HUES64 (cell line): ENCODE data around the gene CXXC5.

ENCODE experiments used
- H3K27ac ChIP-seq: 2 replicates; pipeline ENCODE4 v1.7.0; 2013; ENCODE audit warnings: low read depth, low read length, inconsistent platforms
- H3K27me3 ChIP-seq: 2 replicates; pipeline ENCODE4 v1.6.1; 2013; ENCODE audit warnings: mild to moderate bottlenecking, low read length; ENCODE audit not compliant: insufficient read depth
- H3K36me3 ChIP-seq: 2 replicates; pipeline ENCODE4 v1.6.1; 2013; ENCODE audit warnings: mild to moderate bottlenecking, low read length; ENCODE audit not compliant: insufficient read depth
- H3K4me1 ChIP-seq: 2 replicates; pipeline ENCODE4 v1.6.1; 2013; ENCODE audit warnings: mild to moderate bottlenecking, low read length, moderate library complexity; ENCODE audit not compliant: insufficient read depth
- H3K4me3 ChIP-seq: 2 replicates; pipeline ENCODE4 v1.5.1; 2013; ENCODE audit warnings: mild to moderate bottlenecking, low read length, moderate library complexity
- H3K9ac ChIP-seq: 2 replicates; pipeline ENCODE4 v1.6.1; 2013; ENCODE audit warnings: mild to moderate bottlenecking, low read depth, low read length
- H3K9me3 ChIP-seq: 2 replicates; pipeline ENCODE4 v1.6.1; 2013; ENCODE audit warnings: low read depth, low read length; ENCODE audit not compliant: insufficient read depth
- WGBS: fragments of 150-250, 120-280 bp; methylation state at CpG from one replicate; pipeline ENCODE4 v1.1.7; 2013; ENCODE audit warnings: missing lambda C conversion rate; 5-methylcytosine and 5-hydroxymethylcytosine counted together

CXXC5 gene

DNA sequence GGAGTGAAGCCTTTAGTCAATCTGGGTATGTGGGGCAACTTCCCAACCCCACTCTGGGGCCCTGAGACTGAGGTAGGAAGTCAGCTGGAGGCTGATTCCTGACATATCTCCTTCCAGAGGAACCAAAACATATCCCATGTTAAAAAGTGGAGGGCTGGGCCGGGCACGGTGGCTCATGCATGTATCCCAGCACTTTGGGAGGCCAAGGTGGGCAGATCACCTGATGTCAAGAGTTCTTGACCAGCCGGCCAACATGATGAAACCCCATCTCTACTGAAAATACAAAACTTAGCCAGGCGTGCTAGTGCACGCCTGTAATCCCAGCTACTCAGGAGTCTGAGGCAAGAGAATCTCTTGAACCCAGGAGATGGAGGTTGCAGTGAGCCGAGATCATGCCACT, 44.0 kb downstream of the CXXC5 start:
- Histone ChIP-seq H3K27me3 (no peaks in the 10 kb centered on the region), H3K9ac (no peak overlapping the region), H3K36me3 (peaks cover 2% of the 10 kb centered on the region; the same call in 1 of the 2 replicates), H3K4me3 (no peak overlapping the region), H3K4me1 (peaks cover 44% of the 10 kb centered on the region), H3K9me3 (no peaks in the 10 kb centered on the region), H3K27ac (no peak overlapping the region)
- 88% methylated on average over 6 of the region's 6 CpGs for WGBS

DNA sequence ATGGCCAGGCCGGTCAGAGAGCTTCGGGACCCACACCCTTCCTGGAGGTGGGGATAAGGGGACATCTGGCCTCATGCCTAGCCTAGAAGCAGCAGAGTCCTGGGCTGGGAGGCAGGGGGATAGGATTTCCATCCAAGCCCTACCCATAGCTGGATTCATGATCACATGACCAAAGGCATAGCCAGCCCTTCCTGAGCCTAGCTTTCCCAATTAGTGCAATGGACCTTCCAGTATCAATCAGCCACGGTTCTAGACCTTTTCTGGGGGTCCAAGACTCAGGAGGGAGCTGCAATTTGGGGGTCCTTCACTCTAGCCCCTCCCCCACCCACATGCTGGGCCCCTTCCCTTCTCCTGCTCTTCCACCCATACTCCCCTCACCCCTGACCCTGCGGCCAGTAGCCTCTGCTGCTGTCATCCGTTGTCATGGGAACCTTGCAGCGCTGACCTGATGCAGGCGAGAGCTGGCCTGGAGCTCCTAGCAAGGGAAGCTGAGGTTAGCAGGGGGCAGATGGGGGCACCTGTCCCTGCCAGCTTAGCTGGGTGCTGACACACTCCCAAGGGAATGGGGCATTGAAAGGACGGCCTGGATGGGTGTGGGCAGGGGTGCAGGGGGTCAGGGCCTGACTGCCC, 44.6 kb downstream of the CXXC5 start:
- Histone ChIP-seq H3K9me3 (no peaks in the 10 kb centered on the region), H3K4me1 (peaks cover 42% of the 10 kb centered on the region), H3K36me3 (no peaks in the 10 kb centered on the region), H3K4me3 (no peak overlapping the region), H3K27me3 (no peaks in the 10 kb centered on the region; the same call in 1 of the 2 replicates), H3K27ac (no peak overlapping the region), H3K9ac (no peak overlapping the region)
- WGBS: 66% methylated on average over 8 of the region's 8 CpGs

- Histone ChIP-seq H3K36me3 (no peaks in the 10 kb centered on the region), H3K4me1 (peaks cover 41% of the 10 kb centered on the region), H3K27ac (no peak overlapping the region), H3K4me3 (no peak overlapping the region), H3K9me3 (no peaks in the 10 kb centered on the region), H3K27me3 (no peaks in the 10 kb centered on the region; the same call in 1 of the 2 replicates), H3K9ac (no peak overlapping the region)
- 91% methylated on average over 3 of the region's 3 CpGs for WGBS
These were observed 45.7 kb downstream of the CXXC5 start for GRCh38 chr5:139693676-139694364.

GRCh38 chr5:139694556-139695177, 46.5 kb downstream of the CXXC5 start:
- H3K4me3 ChIP-seq: no peak overlapping the region
- H3K27ac ChIP-seq: no peak overlapping the region
- no peaks in the 10 kb centered on the region; the same call in 1 of the 2 replicates for H3K27me3 ChIP-seq
- peaks cover 38% of the 10 kb centered on the region for H3K4me1 ChIP-seq
- H3K9ac ChIP-seq: no peak overlapping the region
- no peaks in the 10 kb centered on the region for H3K9me3 ChIP-seq
- H3K36me3 ChIP-seq: no peaks in the 10 kb centered on the region
- WGBS: 89% methylated on average over 1 of the region's 1 CpG

DNA sequence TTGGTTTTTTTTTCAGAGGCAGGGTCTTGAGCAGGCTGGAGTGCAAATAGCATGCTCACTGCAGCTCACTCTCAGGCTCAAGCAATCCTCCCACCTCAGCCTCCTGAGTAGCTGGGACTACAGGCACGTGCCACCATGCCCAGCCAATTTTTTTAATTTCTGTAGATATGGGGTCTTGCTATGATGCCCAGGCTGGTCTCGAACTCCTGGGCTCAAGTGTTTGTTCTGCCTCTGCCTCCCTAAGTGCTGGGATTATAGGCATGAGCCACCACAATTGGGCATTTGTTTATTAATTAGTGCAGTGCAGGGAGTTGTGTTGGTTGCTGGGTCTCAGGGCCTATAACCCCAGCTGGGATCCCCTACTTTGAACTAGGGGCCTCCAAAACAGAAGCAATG, 47.0 kb downstream of the CXXC5 start:
- 95% methylated on average over 2 of the region's 2 CpGs for WGBS
- no peaks in the 10 kb centered on the region for H3K9me3 ChIP-seq

DNA sequence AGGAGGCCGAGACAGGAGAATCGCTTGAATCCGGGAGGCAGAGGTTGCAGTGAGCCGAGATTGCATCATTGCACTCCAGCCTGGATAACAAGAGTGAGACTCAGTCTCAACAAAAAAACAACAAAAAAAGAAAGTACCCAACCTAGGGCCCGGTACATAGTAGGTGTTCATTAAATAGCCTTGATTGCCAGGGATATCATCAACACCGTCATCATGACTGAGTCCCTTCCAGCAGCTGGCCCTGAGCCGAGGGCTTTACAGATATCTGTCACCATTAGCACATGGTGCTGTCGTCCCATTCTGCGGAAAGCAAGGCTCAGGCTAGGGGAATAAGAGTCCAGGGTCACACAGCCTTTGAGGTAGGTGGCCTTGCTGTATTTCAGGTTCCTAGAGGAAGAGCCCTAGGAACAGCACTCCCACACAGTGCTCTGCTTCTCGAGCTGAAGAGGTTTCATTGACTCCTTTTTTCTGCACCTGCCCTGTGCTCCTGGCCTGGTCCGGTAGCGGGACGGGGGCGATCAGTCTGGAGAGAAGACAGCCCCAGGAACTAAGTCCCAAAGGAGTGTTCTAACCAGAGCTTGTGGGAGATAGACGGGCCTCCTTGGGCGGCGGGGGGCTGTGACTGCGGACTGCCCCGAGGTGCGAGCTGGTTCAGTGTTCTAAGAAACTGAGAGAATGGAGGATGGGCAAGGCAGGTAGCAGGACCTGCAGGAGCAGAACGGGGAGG, 48.2 kb downstream of the CXXC5 start:
- Histone ChIP-seq H3K9ac (peak overlapping the region; percentile 48; the same call in 1 of the 2 replicates), H3K9me3 (no peaks in the 10 kb centered on the region), H3K4me3 (peak overlapping the region; percentile 47), H3K27ac (peak overlapping the region; percentile 91), H3K36me3 (no peaks in the 10 kb centered on the region), H3K4me1 (peaks cover 40% of the 10 kb centered on the region), H3K27me3 (no peaks in the 10 kb centered on the region; the same call in 1 of the 2 replicates)
- WGBS: 35% methylated on average over 21 of the region's 21 CpGs

More for the DNA sequence above, 47.0 kb downstream of the CXXC5 start:
- Histone ChIP-seq H3K27me3 (no peaks in the 10 kb centered on the region; the same call in 1 of the 2 replicates), H3K4me3 (no peak overlapping the region), H3K36me3 (no peaks in the 10 kb centered on the region), H3K9ac (no peak overlapping the region), H3K4me1 (peaks cover 33% of the 10 kb centered on the region), H3K27ac (no peak overlapping the region)

- Histone ChIP-seq H3K4me1 (peaks cover 44% of the 10 kb centered on the region), H3K9ac (peak overlapping the region; percentile 76), H3K36me3 (no peaks in the 10 kb centered on the region), H3K9me3 (no peaks in the 10 kb centered on the region), H3K27ac (peak overlapping the region; percentile 91), H3K27me3 (no peaks in the 10 kb centered on the region; the same call in 1 of the 2 replicates), H3K4me3 (peak overlapping the region; percentile 47)
- WGBS: 2% methylated on average over 55 of the region's 55 CpGs
These were observed 48.9 kb downstream of the CXXC5 start for GRCh38 chr5:139696894-139697658.

- H3K4me3 ChIP-seq: no peak overlapping the region
- H3K27ac ChIP-seq: peak overlapping the region; percentile 17; the same call in 1 of the 2 replicates
- no peak overlapping the region; the same call in 1 of the 2 replicates for H3K9ac ChIP-seq
- H3K4me1 ChIP-seq: peaks cover 34% of the 10 kb centered on the region
- WGBS: 5% methylated on average over 13 of the region's 13 CpGs
- H3K27me3 ChIP-seq: no peaks in the 10 kb centered on the region; the same call in 1 of the 2 replicates
- H3K36me3 ChIP-seq: no peaks in the 10 kb centered on the region
- no peaks in the 10 kb centered on the region for H3K9me3 ChIP-seq
These were observed 50.5 kb downstream of the CXXC5 start for GRCh38 chr5:139698490-139699146.

DNA sequence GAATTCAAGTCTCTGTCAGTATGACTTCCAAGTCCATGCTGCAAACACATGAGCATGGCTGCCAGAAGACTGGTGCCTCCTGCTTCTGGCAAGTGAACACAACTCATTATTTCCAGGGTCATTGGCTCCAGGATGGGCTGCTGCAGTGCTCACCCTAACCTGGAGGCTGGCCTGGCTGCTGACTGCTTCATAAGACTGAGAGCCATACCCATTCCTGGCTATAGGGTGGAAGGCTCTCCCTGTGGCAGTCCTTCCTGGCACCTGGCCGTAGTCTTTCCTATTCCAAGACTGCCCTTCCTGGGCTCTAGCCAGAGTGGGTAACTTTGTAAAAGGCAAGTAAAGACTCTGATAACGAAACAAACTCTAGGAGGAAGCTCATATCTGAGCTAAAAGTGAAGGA, 51.2 kb downstream of the CXXC5 start:
- Histone ChIP-seq H3K4me1 (peaks cover 34% of the 10 kb centered on the region), H3K9me3 (no peaks in the 10 kb centered on the region), H3K9ac (no peak overlapping the region), H3K36me3 (no peaks in the 10 kb centered on the region), H3K27me3 (no peaks in the 10 kb centered on the region; the same call in 1 of the 2 replicates), H3K27ac (peak overlapping the region; percentile 8; the same call in 1 of the 2 replicates), H3K4me3 (no peak overlapping the region)
- 97% methylated on average over 2 of the region's 2 CpGs for WGBS

DNA sequence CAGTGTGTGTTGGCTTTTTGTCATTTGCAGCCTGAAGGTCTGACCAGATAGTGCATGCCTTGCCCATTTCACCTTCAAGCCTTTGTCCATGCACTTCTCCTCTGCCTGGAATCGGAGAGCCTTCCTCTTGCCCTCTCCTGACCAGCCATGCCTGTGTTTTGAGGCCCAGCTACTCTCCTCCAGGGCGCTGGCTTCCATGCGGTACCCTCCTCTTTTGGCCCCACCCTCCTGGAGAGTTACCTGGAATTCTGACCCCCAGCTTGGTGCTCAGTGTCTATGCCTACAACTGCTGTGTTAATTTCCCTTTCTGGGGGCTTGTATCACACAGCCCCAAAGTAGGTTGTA, 52.5 kb downstream of the CXXC5 start:
- no peak overlapping the region for H3K9ac ChIP-seq
- peak overlapping the region; percentile 29 for H3K27ac ChIP-seq
- WGBS: 53% methylated on average over 3 of the region's 3 CpGs
- H3K9me3 ChIP-seq: no peaks in the 10 kb centered on the region
- peaks cover 34% of the 10 kb centered on the region for H3K4me1 ChIP-seq
- H3K36me3 ChIP-seq: no peaks in the 10 kb centered on the region
- H3K27me3 ChIP-seq: no peaks in the 10 kb centered on the region; the same call in 1 of the 2 replicates
- H3K4me3 ChIP-seq: 0 out of 2 replicates have a peak overlapping the region, but pooled peaks have one; percentile 15
